Measurements from ENCODE around the gene RGS2.

The RGS2 gene

DNA sequence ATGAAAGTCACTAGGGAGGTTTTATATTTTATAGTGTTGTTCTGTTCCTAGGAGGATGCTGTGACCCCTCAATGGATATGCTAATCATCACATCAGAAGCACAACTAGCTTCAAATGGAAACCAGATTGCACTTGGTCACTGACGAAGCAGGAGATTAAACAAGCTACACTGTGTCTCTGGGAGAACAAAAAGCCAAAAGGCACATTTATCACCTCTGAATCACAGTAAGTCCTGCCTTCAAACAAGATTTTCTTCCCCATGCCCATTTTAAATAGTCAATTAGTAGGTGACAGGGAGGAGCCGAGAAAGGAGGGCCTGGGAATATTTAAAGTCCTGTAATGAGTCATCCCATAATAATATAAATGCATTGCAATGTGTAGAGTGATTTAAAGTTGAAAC lies 38.1 kb downstream of the RGS2 start:
- TF ChIP-seq, protein P1, sequence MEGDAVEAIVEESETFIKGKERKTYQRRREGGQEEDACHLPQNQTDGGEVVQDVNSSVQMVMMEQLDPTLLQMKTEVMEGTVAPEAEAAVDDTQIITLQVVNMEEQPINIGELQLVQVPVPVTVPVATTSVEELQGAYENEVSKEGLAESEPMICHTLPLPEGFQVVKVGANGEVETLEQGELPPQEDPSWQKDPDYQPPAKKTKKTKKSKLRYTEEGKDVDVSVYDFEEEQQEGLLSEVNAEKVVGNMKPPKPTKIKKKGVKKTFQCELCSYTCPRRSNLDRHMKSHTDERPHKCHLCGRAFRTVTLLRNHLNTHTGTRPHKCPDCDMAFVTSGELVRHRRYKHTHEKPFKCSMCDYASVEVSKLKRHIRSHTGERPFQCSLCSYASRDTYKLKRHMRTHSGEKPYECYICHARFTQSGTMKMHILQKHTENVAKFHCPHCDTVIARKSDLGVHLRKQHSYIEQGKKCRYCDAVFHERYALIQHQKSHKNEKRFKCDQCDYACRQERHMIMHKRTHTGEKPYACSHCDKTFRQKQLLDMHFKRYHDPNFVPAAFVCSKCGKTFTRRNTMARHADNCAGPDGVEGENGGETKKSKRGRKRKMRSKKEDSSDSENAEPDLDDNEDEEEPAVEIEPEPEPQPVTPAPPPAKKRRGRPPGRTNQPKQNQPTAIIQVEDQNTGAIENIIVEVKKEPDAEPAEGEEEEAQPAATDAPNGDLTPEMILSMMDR (conservative IDR thresholded peaks at IDR 0.05; ENCODE audit: low read depth) = no peak
- no peak overlapping the region for H3K27ac ChIP-seq
- CTCF ChIA-PET = interaction anchor here (0.6 to 0.7 kb wide), 2 partner anchors 104 to 212 kb away, joined by 3 read pairs; no protein-coding TSS in a partner anchor
- POLR2A ChIA-PET (ENCODE audit: low non-redundant PET) = no interaction called here
- no peak for DNase-seq (ENCODE audit: low spot score)

DNA sequence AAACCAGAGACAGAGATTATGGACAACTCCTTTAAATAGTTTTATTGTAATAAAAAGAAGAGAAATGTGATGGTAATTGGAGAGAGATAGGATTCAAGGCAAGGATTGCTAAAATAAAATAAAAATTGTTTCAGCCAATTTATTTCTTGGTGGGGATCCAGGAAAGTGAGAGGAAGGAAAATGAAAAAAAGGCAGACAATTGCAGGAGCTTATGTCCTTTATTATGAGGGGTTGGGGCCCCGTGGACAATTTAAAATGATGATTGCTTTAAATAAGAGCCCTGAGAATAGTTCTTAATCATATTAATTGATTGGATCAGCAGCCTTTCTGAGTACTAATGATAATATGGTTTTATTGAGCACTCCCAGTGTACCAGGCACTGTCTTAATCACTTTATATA lies 40.2 kb downstream of the RGS2 start:
- ChIA-PET CTCF (no interaction called here), POLR2A (ENCODE audit: low non-redundant PET) (no interaction called here)
- DNase-seq (ENCODE audit: low spot score) = no peak
- H3K27ac ChIP-seq = no peak overlapping the region
- TF ChIP-seq, protein P1 (conservative IDR thresholded peaks at IDR 0.05; ENCODE audit: low read depth) = no peak

DNA sequence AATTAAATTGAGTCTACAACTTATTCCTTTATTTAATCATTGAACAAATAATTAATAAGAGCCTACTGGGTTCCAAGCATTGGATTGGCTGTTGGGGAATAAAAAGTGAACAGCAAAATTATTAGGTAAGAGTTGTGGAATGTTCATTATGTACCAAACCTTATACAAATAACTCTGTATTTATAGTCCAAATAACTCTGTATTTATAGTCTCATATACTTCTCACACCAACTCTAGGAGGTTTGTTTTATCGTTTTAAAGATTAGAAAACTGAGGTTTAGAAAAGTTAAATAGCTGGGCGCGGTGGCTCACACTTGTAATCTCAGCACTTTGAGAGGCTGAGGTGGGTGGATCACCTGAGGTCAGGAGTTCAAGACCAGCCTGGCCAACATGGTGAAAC lies 40.6 kb downstream of the RGS2 start:
- DNase-seq (ENCODE audit: low spot score) = no peak
- no peak overlapping the region for H3K27ac ChIP-seq
- ChIA-PET POLR2A (ENCODE audit: low non-redundant PET) (no interaction called here), CTCF (interaction anchor here (0.7 kb wide), 1 partner anchor 650 kb away, joined by 8 read pairs; no protein-coding TSS in a partner anchor)
- TF ChIP-seq, protein P1 (conservative IDR thresholded peaks at IDR 0.05; ENCODE audit: low read depth) = no peak

DNA sequence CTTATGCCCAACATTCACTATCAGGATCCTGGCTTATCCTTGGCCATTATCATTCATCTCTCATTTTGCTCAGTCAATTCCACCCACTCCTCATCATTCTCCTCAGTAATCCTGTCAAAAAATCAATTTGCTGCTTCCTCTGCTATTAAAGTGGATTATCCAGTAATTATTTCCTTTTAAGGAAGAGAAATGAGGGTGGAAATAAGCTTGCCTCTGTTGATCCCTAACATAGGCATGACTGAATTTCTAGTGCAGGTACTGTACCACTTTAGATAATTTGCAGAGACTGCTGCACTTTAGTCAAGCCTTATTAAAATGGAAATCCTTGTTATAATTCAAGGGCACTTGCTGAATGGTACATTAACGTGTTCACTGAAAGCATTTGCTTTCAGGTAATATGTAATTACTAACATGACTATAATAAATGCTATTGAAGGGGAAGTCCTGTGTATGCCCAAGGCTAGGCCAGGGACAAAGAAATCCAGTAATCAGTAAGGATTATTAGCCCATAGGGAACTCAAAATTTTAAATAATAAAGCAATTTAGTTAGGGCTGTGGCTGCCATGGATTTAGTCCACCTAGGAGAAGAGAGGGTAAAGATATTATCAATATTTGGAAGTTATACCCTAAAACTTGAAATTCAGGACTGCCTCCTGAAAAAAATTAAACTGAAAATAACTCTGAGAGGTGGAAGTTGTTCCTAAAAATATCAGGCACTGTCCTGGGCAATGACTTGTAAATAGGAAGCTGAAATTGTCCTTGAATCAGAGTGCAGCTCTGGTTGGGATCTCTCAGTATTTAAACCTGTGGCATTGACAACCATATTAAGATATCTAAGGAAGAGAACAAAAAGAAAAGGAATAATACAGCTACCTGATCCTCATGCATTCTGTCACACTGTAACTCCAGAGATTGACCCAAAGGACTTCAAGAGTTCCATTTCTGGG lies 43.4 kb downstream of the RGS2 start:
- ChIA-PET CTCF (no interaction called here), POLR2A (ENCODE audit: low non-redundant PET) (no interaction called here)
- TF ChIP-seq, protein P1 (conservative IDR thresholded peaks at IDR 0.05; ENCODE audit: low read depth) = no peak
- no peak overlapping the region for H3K27ac ChIP-seq
- DNase-seq (ENCODE audit: low spot score) = no peak

DNA sequence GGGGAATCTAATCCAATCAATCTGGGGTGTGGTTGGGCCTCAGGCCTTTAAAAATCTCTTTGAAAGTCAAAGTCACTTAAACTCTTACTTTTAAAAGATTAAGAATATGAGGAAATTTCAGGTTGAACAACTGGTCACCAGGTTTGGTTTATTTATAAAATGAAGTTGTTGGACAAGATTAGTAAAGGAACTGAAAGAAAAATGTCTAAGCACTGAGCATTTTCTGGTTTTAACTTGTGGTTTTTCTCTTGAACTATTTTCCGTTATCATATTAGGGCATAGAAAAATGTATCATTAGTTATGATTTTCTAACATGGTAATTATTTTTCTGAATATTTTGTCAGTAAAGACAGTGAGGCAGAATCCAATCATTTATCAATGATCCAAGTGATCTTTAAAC lies 49.6 kb downstream of the RGS2 start:
- ChIA-PET POLR2A (ENCODE audit: low non-redundant PET) (no interaction called here), CTCF (no interaction called here)
- no peak overlapping the region for H3K27ac ChIP-seq
- DNase-seq (ENCODE audit: low spot score) = no peak
- TF ChIP-seq, protein P1 (conservative IDR thresholded peaks at IDR 0.05; ENCODE audit: low read depth) = no peak

DNA sequence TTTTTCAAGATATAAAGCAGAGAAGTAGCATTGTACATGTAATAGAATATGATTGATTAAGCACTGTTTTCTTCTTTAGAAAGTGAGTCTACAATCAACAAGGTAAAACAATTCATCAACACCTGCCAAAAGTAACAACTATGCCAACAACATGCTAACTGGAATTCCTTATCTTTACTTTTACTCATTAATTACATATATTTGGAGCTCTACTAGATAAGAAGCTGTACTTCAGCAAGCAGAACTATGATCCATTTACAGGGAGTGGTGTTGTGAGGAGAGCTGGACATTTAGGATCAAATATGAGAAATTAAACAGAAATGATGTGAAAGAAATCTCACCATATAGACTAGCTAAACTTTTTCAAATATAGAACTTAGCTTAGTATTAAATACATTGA lies 51.0 kb downstream of the RGS2 start:
- DNase-seq (ENCODE audit: low spot score) = no peak
- TF ChIP-seq, protein P1 (conservative IDR thresholded peaks at IDR 0.05; ENCODE audit: low read depth) = no peak
- CTCF ChIA-PET = interaction anchor here (0.9 kb wide), 1 partner anchor 54 kb away, joined by 3 read pairs; no protein-coding TSS in a partner anchor
- POLR2A ChIA-PET (ENCODE audit: low non-redundant PET) = no interaction called here
- no peak overlapping the region for H3K27ac ChIP-seq

Data from RWPE1 (cell line).